ENCODE measurements around the gene UBXN10. TPM values are rescaled to one million over a fixed set of nuclear protein-coding genes. Genes with fewer than 3 reads are reported as not detected.
"Not testable (repeated sequence)": the region's sequence is repeated elsewhere in the genome, so short reads cannot be mapped to it uniquely, and the experiment has no call there.

Gene UBXN10
- total RNA-seq, 1 donor from 2014 or later = 0.51 TPM

- DNase-seq = no peak
These were observed 16.3 kb downstream of the UBXN10 start for GRCh38 chr1:20202166-20202565.

GRCh38 chr1:20207546-20207945 lies 21.6 kb downstream of the UBXN10 start:
- no peak for DNase-seq

- no peak for DNase-seq
These were observed 23.6 kb downstream of the UBXN10 start for GRCh38 chr1:20209471-20209870.

GRCh38 chr1:20210736-20211460 lies 25.0 kb downstream of the UBXN10 start:
- no peak for DNase-seq

GRCh38 chr1:20211511-20211931 lies 25.6 kb downstream of the UBXN10 start:
- DNase-seq = no peak

- DNase-seq = no peak
These were observed 26.3 kb downstream of the UBXN10 start for GRCh38 chr1:20212085-20212684.

GRCh38 chr1:20212685-20213331 lies 26.9 kb downstream of the UBXN10 start:
- peak; percentile 75 for DNase-seq

GRCh38 chr1:20215716-20216115 lies 29.8 kb downstream of the UBXN10 start:
- DNase-seq = no peak

GRCh38 chr1:20216574-20216973 lies 30.7 kb downstream of the UBXN10 start:
- no peak for DNase-seq

- not testable (repeated sequence) for DNase-seq
These were observed 33.2 kb downstream of the UBXN10 start for GRCh38 chr1:20219053-20219452.

- no peak for DNase-seq
These were observed 34.1 kb downstream of the UBXN10 start for GRCh38 chr1:20220036-20220435.

GRCh38 chr1:20223106-20223505 lies 37.2 kb downstream of the UBXN10 start:
- DNase-seq = no peak

- DNase-seq = no peak
These were observed 37.9 kb downstream of the UBXN10 start for GRCh38 chr1:20223551-20224419.

GRCh38 chr1:20224546-20224945 lies 38.6 kb downstream of the UBXN10 start:
- no peak for DNase-seq

GRCh38 chr1:20227704-20228103 lies 41.8 kb downstream of the UBXN10 start:
- no peak for DNase-seq

- DNase-seq = no peak
These were observed 42.5 kb downstream of the UBXN10 start for GRCh38 chr1:20228314-20228825.

- no peak for DNase-seq
These were observed 43.3 kb downstream of the UBXN10 start for GRCh38 chr1:20229171-20229570.

GRCh38 chr1:20232564-20232963 lies 46.7 kb downstream of the UBXN10 start:
- not testable (repeated sequence) for DNase-seq

GRCh38 chr1:20233394-20233793 lies 47.5 kb downstream of the UBXN10 start:
- peak; percentile 29 for DNase-seq

GRCh38 chr1:20233866-20234265 lies 48.0 kb downstream of the UBXN10 start:
- DNase-seq = peak; percentile 82

- DNase-seq = no peak
These were observed 49.1 kb downstream of the UBXN10 start for GRCh38 chr1:20234788-20235535.

GRCh38 chr1:20237646-20238045 lies 51.8 kb downstream of the UBXN10 start:
- no peak for DNase-seq
